Skin epidermis (tissue), 12 donors: ENCODE measurements around the gene COX6A1.
"Not testable (repeated sequence)": the region's sequence is repeated elsewhere in the genome, so short reads cannot be mapped to it uniquely, and the experiment has no call there.

Source experiments
- H3K27ac ChIP-seq, 21 experiments: fragments of 200-600 bp; sonication (generic) in 11 of 21; one replicate each; pipeline ENCODE4 v1.5.0; 2020; ENCODE audit warnings: mild to moderate bottlenecking in 3 of 21, inconsistent platforms in 2 of 21, moderate library complexity in 2 of 21
- H3K4me3 ChIP-seq, 7 experiments: fragments of 200-600 bp; sonication (generic) in 2 of 7; one replicate each; pipeline ENCODE4 v1.5.0; 2020; ENCODE audit warnings: inconsistent platforms in 2 of 7, mild to moderate bottlenecking in 2 of 7, moderate library complexity in 1 of 7

The COX6A1 gene

GRCh38 chr12:120422892-120423456 lies 14.9 kb upstream of the COX6A1 start:
- Histone ChIP-seq H3K27ac (no peak overlapping the region), H3K4me3 (no peak overlapping the region)

DNA sequence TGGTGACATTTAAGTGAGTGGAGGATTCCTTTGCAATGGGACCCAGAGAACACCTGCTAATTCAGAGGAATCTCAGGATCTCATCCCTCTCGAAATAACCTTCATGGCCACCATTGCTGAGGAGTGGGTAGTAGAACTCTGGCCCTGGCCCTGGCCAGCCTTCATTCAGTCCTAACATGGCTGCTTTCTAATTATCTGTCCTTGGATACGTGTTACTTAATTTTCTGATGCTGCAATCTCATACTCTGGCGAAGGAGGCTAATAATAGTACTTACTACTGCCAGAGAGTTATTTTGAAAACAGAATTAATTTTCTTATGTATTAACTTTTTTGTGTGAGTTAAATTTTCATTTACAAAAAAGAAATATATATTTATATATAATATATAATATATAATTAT lies 12.1 kb upstream of the COX6A1 start:
- no peak overlapping the region for H3K4me3 ChIP-seq
- no peak overlapping the region for H3K27ac ChIP-seq

DNA sequence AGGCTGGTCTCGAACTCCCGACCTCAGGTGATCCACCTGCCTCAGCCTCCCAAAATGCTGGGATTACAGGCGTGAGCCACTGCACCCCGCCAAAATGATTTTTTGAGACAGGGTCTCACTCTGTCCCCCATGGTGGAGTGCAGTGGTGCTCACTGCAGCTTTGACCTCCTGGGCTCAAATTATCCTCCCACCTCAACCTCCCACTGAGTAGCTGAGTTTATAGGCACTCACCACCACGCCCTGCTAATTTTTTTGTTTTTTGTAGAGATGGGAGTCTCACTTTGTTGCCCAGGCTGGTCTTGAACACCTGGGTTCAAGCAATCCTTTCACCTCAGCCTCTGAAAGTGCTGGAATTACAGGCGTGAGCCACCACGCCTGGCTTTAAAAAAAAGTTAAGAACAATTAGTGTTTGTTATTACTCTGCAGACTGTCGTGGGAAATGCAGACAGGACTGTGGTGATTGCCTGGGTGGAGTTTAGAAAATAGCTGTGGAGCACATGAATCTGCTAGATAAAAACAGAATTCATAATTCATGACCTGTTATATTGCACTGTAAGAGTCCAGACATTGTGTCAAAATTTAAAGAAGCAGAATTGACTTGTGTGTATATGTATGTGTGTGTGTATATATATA lies 9.2 kb upstream of the COX6A1 start:
- H3K27ac ChIP-seq: no peak overlapping the region
- no peak overlapping the region for H3K4me3 ChIP-seq

- Histone ChIP-seq H3K4me3 (no peak overlapping the region), H3K27ac (no peak overlapping the region)
These were observed 8.5 kb upstream of the COX6A1 start for GRCh38 chr12:120429368-120429767.

GRCh38 chr12:120432772-120433525 lies 5.0 kb upstream of the COX6A1 start:
- H3K4me3 ChIP-seq: no peak overlapping the region
- H3K27ac ChIP-seq: no peak overlapping the region

DNA sequence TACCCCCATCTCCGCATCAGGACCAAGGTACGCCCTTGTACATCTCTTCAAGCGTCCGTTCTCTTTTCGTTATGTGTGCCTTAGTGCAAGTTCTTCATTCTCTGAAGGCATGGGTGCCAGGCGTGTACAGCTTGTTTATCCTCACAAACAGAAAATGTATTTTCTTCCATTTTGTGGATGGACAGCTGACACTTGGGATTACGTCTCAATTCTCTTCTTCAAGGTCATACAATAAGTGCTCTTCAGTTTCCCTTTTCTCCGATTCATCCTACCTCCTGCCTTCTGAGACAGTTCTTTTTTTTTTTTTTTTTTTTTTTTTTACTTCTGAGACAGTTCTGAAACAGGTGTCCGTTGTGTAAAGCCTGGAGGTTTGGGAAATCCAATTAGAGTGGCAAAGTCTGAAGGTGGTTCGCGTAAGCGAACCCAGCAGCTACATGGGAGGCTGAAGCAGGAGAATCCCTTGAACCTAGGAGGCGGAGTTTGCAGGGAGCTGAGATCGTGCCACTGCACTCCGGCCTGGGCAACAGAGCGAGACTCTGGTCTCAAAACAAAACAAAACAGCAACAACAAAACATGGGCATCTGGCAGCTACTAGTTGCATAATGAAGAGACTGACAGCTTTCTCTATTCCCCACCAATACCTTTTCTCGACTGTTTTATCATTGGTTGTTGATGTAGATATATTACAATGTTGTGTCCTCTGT lies 734 bp downstream of the COX6A1 start:
- peak overlapping the region in 20 of 21 experiments; percentile 70 to 92 (median 86) for H3K27ac ChIP-seq
- peak overlapping the region; percentile 53 to 93 (median 80) for H3K4me3 ChIP-seq

- Histone ChIP-seq H3K27ac (no peak overlapping the region), H3K4me3 (peak overlapping the region in 1 of 7 experiments; percentile 79)
These were observed 1.8 kb downstream of the COX6A1 start for GRCh38 chr12:120439646-120440247.

GRCh38 chr12:120444676-120445075 lies 6.8 kb downstream of the COX6A1 start:
- Histone ChIP-seq H3K27ac (no peak overlapping the region), H3K4me3 (no peak overlapping the region)

DNA sequence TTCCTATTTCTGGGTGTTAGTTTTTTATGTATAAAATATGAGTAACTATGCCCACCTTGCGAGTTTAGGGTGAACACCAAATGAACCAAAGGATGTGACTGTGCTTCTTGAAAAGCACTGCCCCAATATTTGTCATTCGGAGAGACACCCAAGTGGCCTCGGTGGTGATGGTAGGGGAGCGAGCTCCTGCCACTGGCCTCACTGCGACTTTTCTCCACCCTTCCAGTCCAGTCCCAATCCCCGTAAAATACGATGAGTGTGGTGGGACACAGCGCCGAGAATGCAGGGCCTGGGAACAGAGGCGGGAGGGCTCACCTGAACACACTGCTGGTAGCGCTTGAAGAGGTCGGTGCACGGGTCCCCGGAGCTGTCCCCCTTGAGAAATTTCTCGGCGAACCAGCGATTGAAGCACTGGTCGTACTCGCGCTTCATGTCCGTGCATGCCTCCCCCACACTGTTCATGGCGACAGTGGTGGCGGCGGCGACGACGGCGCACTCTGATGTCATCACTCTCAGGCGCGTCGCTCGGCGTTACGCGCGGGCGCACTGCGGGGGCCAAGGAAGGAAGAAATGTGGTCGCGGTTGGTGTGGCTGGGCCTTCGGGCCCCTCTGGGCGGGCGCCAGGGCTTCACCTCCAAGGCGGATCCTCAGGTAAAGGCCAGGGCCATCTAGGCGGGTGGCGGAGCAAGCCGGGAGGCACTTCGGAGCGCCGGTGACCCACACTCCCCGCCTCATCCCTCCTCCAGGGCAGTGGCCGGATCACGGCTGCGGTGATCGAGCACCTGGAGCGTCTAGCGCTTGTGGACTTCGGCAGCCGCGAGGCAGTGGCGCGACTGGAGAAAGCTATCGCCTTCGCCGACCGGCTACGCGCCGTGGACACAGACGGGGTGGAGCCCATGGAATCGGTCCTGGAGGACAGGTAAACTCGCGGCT lies 8.3 kb downstream of the COX6A1 start, which contains the start of the genes GATC and TRIAP1:
Gene GATC (plus strand): TSS at position 534 of the 933 bp plus-strand sequence. CDS start 37 bp downstream, at position 571.
Gene TRIAP1 (minus strand): TSS at position 474 of the 933 bp plus-strand sequence. CDS start 12 bp downstream, at position 462.
- H3K27ac ChIP-seq: peak within 1 kb of the TSS; percentile 57 to 97 (median 89)
- peak within 1 kb of the TSS; percentile 83 to 100 (median 96) for H3K4me3 ChIP-seq

DNA sequence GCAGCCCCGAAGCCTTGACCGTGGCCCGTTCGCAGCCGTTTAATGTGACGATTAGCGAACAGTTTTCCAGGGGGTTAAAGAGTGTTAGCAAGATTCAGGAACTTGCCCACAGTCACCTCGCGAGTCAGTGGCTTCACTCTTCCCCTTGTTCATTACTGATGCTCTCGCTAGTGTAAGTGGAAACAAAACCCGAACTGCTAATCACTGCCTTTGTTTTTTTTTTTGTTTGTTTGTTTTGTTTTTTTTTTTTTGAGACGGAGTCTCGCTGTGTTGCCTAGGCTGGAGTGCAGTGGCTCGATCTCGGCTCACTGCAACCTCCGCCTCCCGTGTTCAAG lies 8.9 kb downstream of the COX6A1 start:
- peak overlapping the region; percentile 57 to 97 (median 89) for H3K27ac ChIP-seq
- H3K4me3 ChIP-seq: peak overlapping the region; percentile 83 to 100 (median 96)

GRCh38 chr12:120447992-120448391 lies 10.1 kb downstream of the COX6A1 start:
- no peak overlapping the region for H3K4me3 ChIP-seq
- H3K27ac ChIP-seq: no peak overlapping the region

GRCh38 chr12:120452524-120452923 lies 14.6 kb downstream of the COX6A1 start:
- H3K4me3 ChIP-seq, H3K27ac ChIP-seq: not testable (repeated sequence)

DNA sequence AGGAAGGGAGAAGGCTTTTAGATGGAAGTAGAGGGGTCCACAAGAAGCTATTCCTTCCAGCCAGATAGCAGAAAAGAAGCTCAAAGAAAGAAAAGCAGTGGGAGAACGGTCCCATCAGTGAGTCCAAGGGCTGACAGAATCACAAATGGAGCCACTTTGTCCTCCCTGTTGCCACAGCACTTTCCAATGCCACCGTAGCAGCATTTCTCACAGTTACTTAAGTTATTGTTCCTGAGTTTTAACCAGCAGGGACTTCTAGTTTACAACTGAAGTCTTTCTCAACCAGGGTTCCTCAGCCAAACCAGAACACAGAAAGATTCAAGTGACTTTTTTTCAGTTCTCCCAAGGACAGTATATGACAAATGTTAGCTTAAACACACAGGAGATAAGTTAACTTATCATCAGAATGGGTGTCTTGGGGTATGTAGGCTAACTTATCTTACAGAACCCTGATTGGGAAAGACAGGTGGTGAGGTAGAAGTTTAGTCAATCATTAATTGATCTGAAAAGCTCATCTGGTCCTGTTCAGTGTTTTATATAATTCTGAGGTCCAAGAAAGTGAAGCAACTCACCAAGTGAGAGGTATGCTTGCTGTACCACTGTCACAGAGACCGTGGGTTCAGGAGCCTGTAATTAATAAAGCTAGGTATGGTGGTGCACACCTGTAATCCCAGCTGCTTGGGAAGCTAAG lies 15.3 kb downstream of the COX6A1 start:
- Histone ChIP-seq H3K4me3 (no peak overlapping the region), H3K27ac (no peak overlapping the region)

- Histone ChIP-seq H3K27ac (no peak overlapping the region), H3K4me3 (no peak overlapping the region)
These were observed 16.1 kb downstream of the COX6A1 start for GRCh38 chr12:120453977-120454376.

GRCh38 chr12:120455302-120455701 lies 17.4 kb downstream of the COX6A1 start:
- H3K4me3 ChIP-seq: no peak overlapping the region
- H3K27ac ChIP-seq: no peak overlapping the region

- no peak overlapping the region for H3K27ac ChIP-seq
- H3K4me3 ChIP-seq: no peak overlapping the region
These were observed 19.2 kb downstream of the COX6A1 start for GRCh38 chr12:120457133-120457532.

DNA sequence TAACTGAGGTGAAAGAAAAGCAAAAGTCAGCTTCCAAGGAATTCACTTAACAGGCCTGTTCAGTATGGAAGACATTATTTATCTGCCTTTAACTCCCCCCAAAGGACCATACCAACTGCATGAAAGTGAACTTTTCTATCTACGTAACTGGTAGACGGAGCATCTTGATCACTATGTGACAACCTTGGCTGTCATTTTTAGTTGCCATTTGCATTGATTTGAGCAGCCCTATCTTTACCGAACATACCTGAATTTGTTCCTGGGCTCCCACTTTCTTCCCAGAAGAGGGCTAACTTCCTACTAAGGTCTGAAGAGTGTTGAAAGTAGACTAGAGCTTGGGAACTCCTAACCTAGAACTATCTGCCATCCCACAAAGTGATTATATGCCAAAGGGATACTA lies 22.2 kb downstream of the COX6A1 start:
- H3K4me3 ChIP-seq: no peak overlapping the region
- H3K27ac ChIP-seq: no peak overlapping the region

DNA sequence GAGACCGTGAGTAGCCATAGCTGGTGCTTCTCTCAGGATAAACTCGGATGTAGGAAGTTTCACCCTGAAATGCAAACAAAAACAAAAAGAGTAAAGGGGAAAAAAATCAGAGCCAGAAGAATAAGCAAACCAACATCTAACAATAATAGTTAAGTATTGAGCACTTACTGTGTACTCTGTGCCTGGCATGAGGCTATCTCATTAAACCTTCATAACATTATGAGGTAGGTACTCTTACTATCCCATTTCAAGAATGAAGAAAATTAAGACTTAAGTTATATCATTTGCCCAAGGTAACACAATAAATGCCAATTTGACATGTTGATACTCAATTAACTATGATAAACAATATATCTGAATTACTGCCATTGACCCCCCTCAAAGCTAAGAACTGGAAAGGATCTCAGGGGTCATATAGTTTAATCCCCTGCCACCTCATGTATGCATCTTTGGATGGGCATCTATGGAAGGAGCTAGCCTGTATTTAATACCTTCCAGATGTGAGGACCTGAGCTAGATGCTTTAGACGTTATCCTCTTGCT lies 24.3 kb downstream of the COX6A1 start:
- Histone ChIP-seq H3K4me3 (no peak overlapping the region), H3K27ac (no peak overlapping the region)
